GM12878 (cell line): ENCODE results near the gene HOXD11. TPM values are rescaled to one million over a fixed set of nuclear protein-coding genes. Genes with fewer than 3 reads are reported as not detected.

Source experiments
- ATAC-seq: fragments of 200-7000 bp; cut with Tn5 transposase; 3 replicates; pipeline ENCODE4 v1.9.1; 2020; ENCODE audit warnings: mild to moderate bottlenecking, moderate library complexity
- BruUV-seq: library from RNA; stranded (reverse); fragments of 400-500 nt; replicated peaks from 2 replicates; lab custom pipeline; 2021; lab: Mats Ljungman, UMichigan
- CTCF ChIA-PET: fragments of 300-600 bp; sonication (Branson Sonifier 250); formaldehyde crosslinking; extraction: SDS; loops from one replicate; lab custom pipeline; 2021; ENCODE audit warnings: inconsistent platforms; lab: Yijun Ruan, JAX
- POLR2A ChIA-PET: fragments of 350-600 bp; formaldehyde crosslinking; extraction: SDS; loops from one replicate; lab custom pipeline; 2021; ENCODE audit warnings: inconsistent platforms; lab: Charles Lee
- RAD21 ChIA-PET: fragments of 300-600 bp; sonication (Branson Sonifier 250); formaldehyde crosslinking; loops from one replicate; lab custom pipeline; 2023; ENCODE audit warnings: antibody characterized with exemption; ENCODE audit not compliant: unreplicated experiment; lab: Charles Lee
- SMC1A ChIA-PET: fragments of 300-600 bp; sonication (Branson Sonifier 250); formaldehyde crosslinking; loops from one replicate; lab custom pipeline; 2023; ENCODE audit not compliant: unreplicated experiment, uncharacterized antibody; lab: Charles Lee
- DNase-seq: peaks from one replicate; pipeline ENCODE4 v3.0.0-alpha.2; 2011; ENCODE audit warnings: low read depth, low spot score
- FAIRE-seq: peaks from 3 replicates; lab custom pipeline; 2011; peaks lifted over from hg19 to GRCh38; lab: Jason Lieb, UNC
- H2AFZ ChIP-seq: 2 replicates; pipeline ENCODE4 v1.6.0; 2011; ENCODE audit warnings: low read depth, low read length, control low read depth; ENCODE audit not compliant: control insufficient read depth
- H3K27ac ChIP-seq: 2 replicates; pipeline ENCODE4 v1.5.1; 2011; ENCODE audit warnings: control low read depth; ENCODE audit not compliant: control insufficient read depth, insufficient read depth
- H3K27me3 ChIP-seq, 2 experiments: replicated peaks in 1 of 2; 2 replicates each; pipeline versions ENCODE4 v1.6.0 to v1.6.1; 2011; ENCODE audit warnings: low read length in 1 of 2; ENCODE audit not compliant: control insufficient read depth in 2 of 2, insufficient read depth in 2 of 2
- H3K36me3 ChIP-seq, 2 experiments: 2 replicates each; pipeline ENCODE4 v1.5.1; 2011; ENCODE audit warnings: low read length in 1 of 2; ENCODE audit not compliant: control insufficient read depth in 2 of 2, insufficient read depth in 2 of 2
- H3K4me1 ChIP-seq: 2 replicates; pipeline ENCODE4 v1.6.1; 2011; ENCODE audit warnings: mild to moderate bottlenecking, low read length, moderate library complexity, mixed read lengths; ENCODE audit not compliant: control insufficient read depth, insufficient read depth
- H3K4me2 ChIP-seq: 2 replicates; pipeline ENCODE4 v1.6.0; 2011; ENCODE audit warnings: control low read depth; ENCODE audit not compliant: control insufficient read depth, insufficient read depth
- H3K4me3 ChIP-seq: fragments of 200-600 bp; sonication (generic); 2 replicates; pipeline ENCODE4 v1.5.1; 2016
- H3K79me2 ChIP-seq: 2 replicates; pipeline ENCODE4 v1.6.0; 2011; ENCODE audit warnings: low read length; ENCODE audit not compliant: control insufficient read depth, insufficient read depth
- H3K9ac ChIP-seq: 2 replicates; pipeline ENCODE4 v1.8.0; 2011; ENCODE audit warnings: low read length, control low read depth, mixed read lengths; ENCODE audit not compliant: control insufficient read depth, insufficient read depth
- H3K9me3 ChIP-seq: replicated peaks from 3 replicates; pipeline ENCODE4 v1.5.1; 2011; ENCODE audit warnings: mild to moderate bottlenecking, low read length; ENCODE audit not compliant: control insufficient read depth, insufficient read depth
- H4K20me1 ChIP-seq: 2 replicates; pipeline ENCODE4 v1.6.0; 2011; ENCODE audit not compliant: control insufficient read depth, insufficient read depth
- BHLHE40 ChIP-seq, 2 experiments: fragments of 450-650 bp in 1 of 2; IDR thresholded peaks; 2 replicates each; pipeline ENCODE4 v1.6.1; 2011 to 2017; ENCODE audit warnings: low read depth in 2 of 2, borderline replicate concordance in 1 of 2, improper control_type of control experiment in 1 of 2, low read length in 1 of 2, mild to moderate bottlenecking in 1 of 2
- HDAC2 ChIP-seq: fragments of 200-600 bp; sonication (generic); IDR thresholded peaks from 2 replicates; pipeline ENCODE4 v1.6.1; 2017
- IKZF1 ChIP-seq: fragments of 450-650 bp; conservative IDR thresholded peaks from 2 replicates; pipeline ENCODE4 v1.6.1; 2017; ENCODE audit warnings: antibody characterized with exemption, mild to moderate bottlenecking
- MEF2A ChIP-seq: IDR thresholded peaks from 2 replicates; pipeline ENCODE4 v1.6.1; 2011; ENCODE audit warnings: low read depth, mild to moderate bottlenecking, low read length, moderate library complexity; ENCODE audit not compliant: insufficient read depth
- NR2F1 ChIP-seq: fragments of 450-650 bp; conservative IDR thresholded peaks from 2 replicates; pipeline ENCODE4 v1.6.1; 2017; ENCODE audit warnings: mild to moderate bottlenecking
- POLR2A ChIP-seq: IDR thresholded peaks from 2 replicates; pipeline ENCODE4 v1.6.1; 2011; ENCODE audit warnings: low read depth, mild to moderate bottlenecking, low read length
- YY1 ChIP-seq: IDR thresholded peaks from 2 replicates; pipeline ENCODE4 v1.6.1; 2011; ENCODE audit warnings: low read depth, mild to moderate bottlenecking, low read length
- WGBS: methylation state at CpG from one replicate; pipeline ENCODE4 v1.1.6; 2016; ENCODE audit warnings: low lambda C conversion rate; ENCODE audit not compliant: insufficient replicate concordance, insufficient coverage; ENCODE audit errors: missing lambda C conversion rate; 5-methylcytosine and 5-hydroxymethylcytosine counted together
- in situ Hi-C: fragments of 300-500 bp; cut with MboI; formaldehyde crosslinking; loops from 9 replicates; pipeline ENCODE4 v1.14.3; 2018; ENCODE audit warnings: mixed read lengths
- intact Hi-C: fragments of 100-400 bp; cut with micrococcal nuclease; formaldehyde crosslinking; loops from one replicate; pipeline ENCODE4 v1.14.2; 2022; ENCODE audit not compliant: unreplicated experiment
- polyA plus RNA-seq, 11 experiments: library from polyadenylated mRNA; depleted of rRNA in 4 of 11; unstranded in 6 of 11; stranded (reverse) in 5 of 11; fragments of >200 nt; fragmentation: Nextera tagmentation in 4 of 11; fragmentation: Illumina TruSeq in 1 of 11; extraction: Ambion mirVana in 4 of 11; extraction: Trizol in 1 of 11; gene quantifications; 1 replicate in 1 of 11; 2 replicates in 10 of 11; pipeline versions ENCODE4 v1.2.1 to v1.2.3, GENCODE V29; 2011 to 2016; ENCODE audit warnings: inconsistent platforms in 2 of 11, missing spikeins in 2 of 11, low read depth in 1 of 11
- total RNA-seq, 4 experiments: library from RNA; depleted of rRNA in 3 of 4; stranded (reverse); fragments of >200 nt in 3 of 4; fragmentation: Illumina TruSeq in 1 of 4; extraction: Trizol in 1 of 4; gene quantifications; 2 replicates each; pipeline versions ENCODE4 v1.2.1 to v1.2.3, GENCODE V29; 2013 to 2021
- TF ChIP-seq, protein P1 (sequence below): IDR thresholded peaks from 2 replicates; pipeline ENCODE4 v1.6.1; 2012; ENCODE audit warnings: low read depth, low read length, improper control_type of control experiment
- TF ChIP-seq, protein P2 (sequence below): fragments of 450-650 bp; IDR thresholded peaks from 2 replicates; pipeline ENCODE4 v1.6.1; 2017; ENCODE audit warnings: mild to moderate bottlenecking, low read depth, inconsistent platforms; ENCODE audit not compliant: poor library complexity, severe bottlenecking
- TF ChIP-seq, protein P3 (sequence below), 3 experiments: IDR thresholded peaks in 2 of 3; conservative IDR thresholded peaks in 1 of 3; 2 replicates each; pipeline ENCODE4 v1.5.1; 2011; ENCODE audit warnings: low read depth in 3 of 3, low read length in 3 of 3, mild to moderate bottlenecking in 3 of 3, control low read depth in 2 of 3, moderate library complexity in 2 of 3, inconsistent platforms in 1 of 3, mixed read lengths in 1 of 3; ENCODE audit not compliant: control insufficient read depth in 2 of 3, insufficient read depth in 1 of 3; ENCODE audit errors: extremely low read depth in 1 of 3
- TF ChIP-seq, protein P4 (sequence below): fragments of 450-650 bp; IDR thresholded peaks from 2 replicates; pipeline ENCODE4 v1.6.1; 2016; ENCODE audit warnings: mild to moderate bottlenecking, moderate library complexity, borderline replicate concordance

Gene HOXD11
- total and polyA plus RNA-seq, 10 of the 15 experiments (the other 5 are each of a cell fraction or from before 2014, with no cell fraction given) = not detected

DNA sequence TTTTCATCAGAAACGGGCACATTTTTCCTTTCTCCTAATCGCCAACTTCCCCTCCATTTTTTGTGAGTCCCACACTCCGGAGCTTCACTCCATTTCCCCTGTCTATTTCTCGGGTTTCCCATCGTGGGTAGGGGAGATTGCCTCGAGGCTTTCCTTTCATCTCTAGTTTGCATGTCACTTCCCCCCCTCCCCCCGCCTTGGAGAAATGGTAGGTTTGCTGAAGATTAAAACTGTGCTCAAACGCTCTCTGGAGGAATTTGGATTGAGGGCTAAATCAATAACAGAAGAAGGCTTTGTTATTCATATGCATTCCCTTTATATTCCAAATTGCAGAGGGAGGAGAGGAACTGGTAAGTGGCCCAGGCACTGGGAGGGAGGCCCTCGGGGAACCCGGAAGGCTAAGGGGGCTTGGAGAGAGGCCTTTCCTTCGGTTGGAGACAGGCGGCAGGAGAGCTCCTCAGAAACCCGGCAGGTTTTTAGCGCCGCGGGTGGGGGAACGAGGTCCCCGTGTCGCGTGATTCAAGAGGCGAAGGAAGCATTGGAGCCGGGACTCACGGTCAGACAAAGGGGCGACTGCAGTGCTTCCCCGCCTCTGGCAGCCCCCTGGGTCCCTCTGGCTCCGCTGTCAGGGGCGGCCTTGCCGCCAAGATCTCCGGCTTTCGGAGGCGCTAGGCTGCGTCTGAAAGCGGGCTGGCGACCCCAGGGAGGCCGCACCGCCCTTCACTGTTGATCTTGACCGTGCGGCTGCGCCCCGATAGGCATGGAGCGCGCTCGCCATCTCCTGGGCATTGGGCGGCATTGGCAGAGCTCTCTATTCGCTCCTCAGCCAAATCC is 9.9 kb upstream of the HOXD11 start:
- in situ Hi-C loops = loop anchor here (5.0 kb wide), 2 partner anchors 410 to 730 kb away; no protein-coding TSS in a partner anchor
- H3K27me3 ChIP-seq = peaks cover 14 to 34% of the 10 kb centered on the region in 2 experiments
- 0 out of 2 replicates have a peak, but pooled peaks have one; percentile 32 for TF ChIP-seq NR2F1
- TF ChIP-seq, protein P1, sequence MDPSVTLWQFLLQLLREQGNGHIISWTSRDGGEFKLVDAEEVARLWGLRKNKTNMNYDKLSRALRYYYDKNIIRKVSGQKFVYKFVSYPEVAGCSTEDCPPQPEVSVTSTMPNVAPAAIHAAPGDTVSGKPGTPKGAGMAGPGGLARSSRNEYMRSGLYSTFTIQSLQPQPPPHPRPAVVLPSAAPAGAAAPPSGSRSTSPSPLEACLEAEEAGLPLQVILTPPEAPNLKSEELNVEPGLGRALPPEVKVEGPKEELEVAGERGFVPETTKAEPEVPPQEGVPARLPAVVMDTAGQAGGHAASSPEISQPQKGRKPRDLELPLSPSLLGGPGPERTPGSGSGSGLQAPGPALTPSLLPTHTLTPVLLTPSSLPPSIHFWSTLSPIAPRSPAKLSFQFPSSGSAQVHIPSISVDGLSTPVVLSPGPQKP = no peak
- TF ChIP-seq, protein P2, sequence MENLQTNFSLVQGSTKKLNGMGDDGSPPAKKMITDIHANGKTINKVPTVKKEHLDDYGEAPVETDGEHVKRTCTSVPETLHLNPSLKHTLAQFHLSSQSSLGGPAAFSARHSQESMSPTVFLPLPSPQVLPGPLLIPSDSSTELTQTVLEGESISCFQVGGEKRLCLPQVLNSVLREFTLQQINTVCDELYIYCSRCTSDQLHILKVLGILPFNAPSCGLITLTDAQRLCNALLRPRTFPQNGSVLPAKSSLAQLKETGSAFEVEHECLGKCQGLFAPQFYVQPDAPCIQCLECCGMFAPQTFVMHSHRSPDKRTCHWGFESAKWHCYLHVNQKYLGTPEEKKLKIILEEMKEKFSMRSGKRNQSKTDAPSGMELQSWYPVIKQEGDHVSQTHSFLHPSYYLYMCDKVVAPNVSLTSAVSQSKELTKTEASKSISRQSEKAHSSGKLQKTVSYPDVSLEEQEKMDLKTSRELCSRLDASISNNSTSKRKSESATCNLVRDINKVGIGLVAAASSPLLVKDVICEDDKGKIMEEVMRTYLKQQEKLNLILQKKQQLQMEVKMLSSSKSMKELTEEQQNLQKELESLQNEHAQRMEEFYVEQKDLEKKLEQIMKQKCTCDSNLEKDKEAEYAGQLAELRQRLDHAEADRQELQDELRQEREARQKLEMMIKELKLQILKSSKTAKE = no peak
- TF ChIP-seq, protein P3, sequence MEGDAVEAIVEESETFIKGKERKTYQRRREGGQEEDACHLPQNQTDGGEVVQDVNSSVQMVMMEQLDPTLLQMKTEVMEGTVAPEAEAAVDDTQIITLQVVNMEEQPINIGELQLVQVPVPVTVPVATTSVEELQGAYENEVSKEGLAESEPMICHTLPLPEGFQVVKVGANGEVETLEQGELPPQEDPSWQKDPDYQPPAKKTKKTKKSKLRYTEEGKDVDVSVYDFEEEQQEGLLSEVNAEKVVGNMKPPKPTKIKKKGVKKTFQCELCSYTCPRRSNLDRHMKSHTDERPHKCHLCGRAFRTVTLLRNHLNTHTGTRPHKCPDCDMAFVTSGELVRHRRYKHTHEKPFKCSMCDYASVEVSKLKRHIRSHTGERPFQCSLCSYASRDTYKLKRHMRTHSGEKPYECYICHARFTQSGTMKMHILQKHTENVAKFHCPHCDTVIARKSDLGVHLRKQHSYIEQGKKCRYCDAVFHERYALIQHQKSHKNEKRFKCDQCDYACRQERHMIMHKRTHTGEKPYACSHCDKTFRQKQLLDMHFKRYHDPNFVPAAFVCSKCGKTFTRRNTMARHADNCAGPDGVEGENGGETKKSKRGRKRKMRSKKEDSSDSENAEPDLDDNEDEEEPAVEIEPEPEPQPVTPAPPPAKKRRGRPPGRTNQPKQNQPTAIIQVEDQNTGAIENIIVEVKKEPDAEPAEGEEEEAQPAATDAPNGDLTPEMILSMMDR (IDR thresholded peaks at IDR 0.05 in 2 of 3, conservative IDR thresholded peaks at IDR 0.05 in 1 of 3; ENCODE audit: control insufficient read depth in 2 of 3, extremely low read depth in 1 of 3, insufficient read depth in 1 of 3, low read depth in 3 of 3, low read length in 3 of 3) = peak; percentile 79 to 92 (median 86)
- TF ChIP-seq POLR2A = no peak
- TF ChIP-seq, protein P4, sequence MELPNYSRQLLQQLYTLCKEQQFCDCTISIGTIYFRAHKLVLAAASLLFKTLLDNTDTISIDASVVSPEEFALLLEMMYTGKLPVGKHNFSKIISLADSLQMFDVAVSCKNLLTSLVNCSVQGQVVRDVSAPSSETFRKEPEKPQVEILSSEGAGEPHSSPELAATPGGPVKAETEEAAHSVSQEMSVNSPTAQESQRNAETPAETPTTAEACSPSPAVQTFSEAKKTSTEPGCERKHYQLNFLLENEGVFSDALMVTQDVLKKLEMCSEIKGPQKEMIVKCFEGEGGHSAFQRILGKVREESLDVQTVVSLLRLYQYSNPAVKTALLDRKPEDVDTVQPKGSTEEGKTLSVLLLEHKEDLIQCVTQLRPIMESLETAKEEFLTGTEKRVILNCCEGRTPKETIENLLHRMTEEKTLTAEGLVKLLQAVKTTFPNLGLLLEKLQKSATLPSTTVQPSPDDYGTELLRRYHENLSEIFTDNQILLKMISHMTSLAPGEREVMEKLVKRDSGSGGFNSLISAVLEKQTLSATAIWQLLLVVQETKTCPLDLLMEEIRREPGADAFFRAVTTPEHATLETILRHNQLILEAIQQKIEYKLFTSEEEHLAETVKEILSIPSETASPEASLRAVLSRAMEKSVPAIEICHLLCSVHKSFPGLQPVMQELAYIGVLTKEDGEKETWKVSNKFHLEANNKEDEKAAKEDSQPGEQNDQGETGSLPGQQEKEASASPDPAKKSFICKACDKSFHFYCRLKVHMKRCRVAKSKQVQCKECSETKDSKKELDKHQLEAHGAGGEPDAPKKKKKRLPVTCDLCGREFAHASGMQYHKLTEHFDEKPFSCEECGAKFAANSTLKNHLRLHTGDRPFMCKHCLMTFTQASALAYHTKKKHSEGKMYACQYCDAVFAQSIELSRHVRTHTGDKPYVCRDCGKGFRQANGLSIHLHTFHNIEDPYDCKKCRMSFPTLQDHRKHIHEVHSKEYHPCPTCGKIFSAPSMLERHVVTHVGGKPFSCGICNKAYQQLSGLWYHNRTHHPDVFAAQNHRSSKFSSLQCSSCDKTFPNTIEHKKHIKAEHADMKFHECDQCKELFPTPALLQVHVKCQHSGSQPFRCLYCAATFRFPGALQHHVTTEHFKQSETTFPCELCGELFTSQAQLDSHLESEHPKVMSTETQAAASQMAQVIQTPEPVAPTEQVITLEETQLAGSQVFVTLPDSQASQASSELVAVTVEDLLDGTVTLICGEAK = no peak
- TF ChIP-seq IKZF1 = 0 out of 2 replicates have a peak, but pooled peaks have one; percentile 29
- TF ChIP-seq YY1 = 0 out of 2 replicates have a peak, but pooled peaks have one; percentile 45
- TF ChIP-seq BHLHE40 (IDR thresholded peaks at IDR 0.05; ENCODE audit: borderline replicate concordance in 1 of 2, low read depth in 2 of 2, low read length in 1 of 2) = peak in 1 of 2 experiments; percentile 51; a peak in 1 of 4 replicates
- no peak for TF ChIP-seq MEF2A
- TF ChIP-seq HDAC2 = no peak

More for the DNA sequence above, 9.9 kb upstream of the HOXD11 start:
- intact Hi-C loops = loop anchor here (1.0 to 2.0 kb wide), 5 partner anchors 407 to 846 kb away; no protein-coding TSS in a partner anchor
- Histone ChIP-seq H3K36me3 (no peaks in the 10 kb centered on the region), H3K9ac (no peak overlapping the region; the same call in 1 of the 2 replicates), H3K4me2 (peak overlapping the region; percentile 87), H3K27ac (no peak overlapping the region), H2AFZ (peak overlapping the region; percentile 69), H3K79me2 (no peaks in the 10 kb centered on the region), H4K20me1 (no peaks in the 10 kb centered on the region), H3K9me3 (no peaks in the 10 kb centered on the region; the same call in 2 of the 3 replicates), H3K4me1 (peaks cover 3% of the 10 kb centered on the region; the same call in 1 of the 2 replicates), H3K4me3 (peak overlapping the region; percentile 44)
- ChIA-PET SMC1A (interaction anchor here (0.8 to 4.7 kb wide), 7 partner anchors 9 to 1348 kb away, joined by 3 to 56 read pairs (median 3); no protein-coding TSS in a partner anchor), CTCF (interaction anchor here (0.6 to 3.7 kb wide), 25 partner anchors 8 to 1400 kb away, joined by 3 to 83 read pairs (median 4); partner anchors contain the start of gene EVX2), RAD21 (interaction anchor here (0.6 to 3.0 kb wide), 7 partner anchors 408 to 893 kb away, joined by 3 to 50 read pairs (median 4); no protein-coding TSS in a partner anchor), POLR2A (no interaction called here)
- DNase-seq (no peak), ATAC-seq (peak; percentile 98), FAIRE-seq (peak; percentile 81)
- 16% methylated on average over 37 of the region's 45 CpGs for WGBS
- no TSS peak for BruUV-seq
